GM23338 (cell line): ENCODE data around the gene DUSP15.

ENCODE experiments used
- CREB1 ChIP-seq: fragments of 250-450 bp; sonication (Bioruptor Pico); IDR thresholded peaks from 2 replicates; pipeline ENCODE4 v1.5.0; 2020; ENCODE audit warnings: low read depth, mild to moderate bottlenecking, moderate library complexity
- EZH2 ChIP-seq: fragments of 200-600 bp; sonication (generic); IDR thresholded peaks from one replicate; pipeline ENCODE4 v1.8.0; 2017; ENCODE audit warnings: antibody characterized with exemption, mild to moderate bottlenecking, low read depth; ENCODE audit not compliant: unreplicated experiment
- EZH2phosphoT487 ChIP-seq: fragments of 200-600 bp; sonication (generic); IDR thresholded peaks from one replicate; pipeline ENCODE4 v1.8.1; 2018; ENCODE audit warnings: antibody characterized with exemption; ENCODE audit not compliant: unreplicated experiment
- JUNB ChIP-seq: IDR thresholded peaks from one replicate; pipeline ENCODE4 v1.6.1; 2016; ENCODE audit warnings: antibody characterized with exemption; ENCODE audit not compliant: unreplicated experiment
- NANOG ChIP-seq: IDR thresholded peaks from 2 replicates; pipeline ENCODE4 v1.6.1; 2016; ENCODE audit warnings: antibody characterized with exemption, borderline replicate concordance
- POLR2AphosphoS5 ChIP-seq: IDR thresholded peaks from 2 replicates; pipeline ENCODE4 v1.6.1; 2016; ENCODE audit warnings: antibody characterized with exemption, low read depth
- STAT1 ChIP-seq: IDR thresholded peaks from one replicate; pipeline ENCODE4 v1.6.1; 2016; ENCODE audit warnings: antibody characterized with exemption; ENCODE audit not compliant: unreplicated experiment
- ZNF114 ChIP-seq: fragments of 250-450 bp; sonication (Bioruptor Pico); IDR thresholded peaks from 2 replicates; pipeline ENCODE4 v1.5.0; 2020; ENCODE audit warnings: mild to moderate bottlenecking, moderate library complexity
- ZNF331 ChIP-seq: fragments of 250-450 bp; sonication (Bioruptor Pico); IDR thresholded peaks from 2 replicates; pipeline ENCODE4 v1.5.0; 2020; ENCODE audit warnings: low read depth, mild to moderate bottlenecking, moderate library complexity
- TF ChIP-seq, protein P1 (sequence below), 2 experiments: fragments of 200-600 bp in 1 of 2; sonication (generic) in 1 of 2; conservative IDR thresholded peaks; 2 replicates each; pipeline versions ENCODE4 v1.5.1 to v1.6.1; 2016 to 2017; ENCODE audit warnings: antibody characterized with exemption in 2 of 2, low read depth in 2 of 2, mild to moderate bottlenecking in 2 of 2, moderate library complexity in 1 of 2
- TF ChIP-seq, protein P2 (sequence below): IDR thresholded peaks from one replicate; pipeline ENCODE4 v1.6.1; 2018; ENCODE audit warnings: antibody characterized with exemption; ENCODE audit not compliant: unreplicated experiment
- TF ChIP-seq, protein P3 (sequence below): IDR thresholded peaks from 2 replicates; pipeline ENCODE4 v1.6.1; 2016; ENCODE audit warnings: antibody characterized with exemption
- TF ChIP-seq, protein P4 (sequence below): fragments of 250-450 bp; sonication (Bioruptor Pico); IDR thresholded peaks from 2 replicates; pipeline ENCODE4 v1.5.0; 2020; ENCODE audit warnings: mild to moderate bottlenecking, moderate library complexity

DNA sequence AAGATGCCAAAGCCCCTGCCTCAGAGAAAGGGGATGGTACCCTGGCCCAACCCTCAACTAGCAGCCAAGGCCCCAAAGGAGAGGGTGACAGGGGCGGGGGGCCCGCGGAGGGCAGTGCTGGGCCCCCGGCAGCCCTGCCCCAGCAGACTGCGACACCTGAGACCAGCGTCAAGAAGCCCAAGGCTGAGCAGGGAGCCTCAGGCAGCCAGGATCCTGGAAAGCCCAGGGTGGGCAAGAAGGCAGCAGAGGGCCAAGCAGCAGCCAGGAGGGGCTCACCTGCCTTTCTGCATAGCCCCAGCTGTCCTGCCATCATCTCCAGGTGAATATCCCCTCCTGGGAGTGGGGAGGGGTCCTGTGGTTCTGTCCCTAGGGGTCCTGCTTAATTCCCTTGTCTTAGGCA is 50.1 kb downstream of the DUSP15 start:
- TF ChIP-seq, protein P1, sequence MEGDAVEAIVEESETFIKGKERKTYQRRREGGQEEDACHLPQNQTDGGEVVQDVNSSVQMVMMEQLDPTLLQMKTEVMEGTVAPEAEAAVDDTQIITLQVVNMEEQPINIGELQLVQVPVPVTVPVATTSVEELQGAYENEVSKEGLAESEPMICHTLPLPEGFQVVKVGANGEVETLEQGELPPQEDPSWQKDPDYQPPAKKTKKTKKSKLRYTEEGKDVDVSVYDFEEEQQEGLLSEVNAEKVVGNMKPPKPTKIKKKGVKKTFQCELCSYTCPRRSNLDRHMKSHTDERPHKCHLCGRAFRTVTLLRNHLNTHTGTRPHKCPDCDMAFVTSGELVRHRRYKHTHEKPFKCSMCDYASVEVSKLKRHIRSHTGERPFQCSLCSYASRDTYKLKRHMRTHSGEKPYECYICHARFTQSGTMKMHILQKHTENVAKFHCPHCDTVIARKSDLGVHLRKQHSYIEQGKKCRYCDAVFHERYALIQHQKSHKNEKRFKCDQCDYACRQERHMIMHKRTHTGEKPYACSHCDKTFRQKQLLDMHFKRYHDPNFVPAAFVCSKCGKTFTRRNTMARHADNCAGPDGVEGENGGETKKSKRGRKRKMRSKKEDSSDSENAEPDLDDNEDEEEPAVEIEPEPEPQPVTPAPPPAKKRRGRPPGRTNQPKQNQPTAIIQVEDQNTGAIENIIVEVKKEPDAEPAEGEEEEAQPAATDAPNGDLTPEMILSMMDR (conservative IDR thresholded peaks at IDR 0.05; ENCODE audit: low read depth in 2 of 2), result no peak
- TF ChIP-seq CREB1 (CRISPR knock-in tag) (no peak), JUNB (no peak), ZNF331 (no peak), POLR2AphosphoS5 (no peak), EZH2 (no peak), EZH2phosphoT487 (no peak), ZNF114 (CRISPR knock-in tag) (no peak), STAT1 (no peak), NANOG (no peak)
- TF ChIP-seq, protein P2, sequence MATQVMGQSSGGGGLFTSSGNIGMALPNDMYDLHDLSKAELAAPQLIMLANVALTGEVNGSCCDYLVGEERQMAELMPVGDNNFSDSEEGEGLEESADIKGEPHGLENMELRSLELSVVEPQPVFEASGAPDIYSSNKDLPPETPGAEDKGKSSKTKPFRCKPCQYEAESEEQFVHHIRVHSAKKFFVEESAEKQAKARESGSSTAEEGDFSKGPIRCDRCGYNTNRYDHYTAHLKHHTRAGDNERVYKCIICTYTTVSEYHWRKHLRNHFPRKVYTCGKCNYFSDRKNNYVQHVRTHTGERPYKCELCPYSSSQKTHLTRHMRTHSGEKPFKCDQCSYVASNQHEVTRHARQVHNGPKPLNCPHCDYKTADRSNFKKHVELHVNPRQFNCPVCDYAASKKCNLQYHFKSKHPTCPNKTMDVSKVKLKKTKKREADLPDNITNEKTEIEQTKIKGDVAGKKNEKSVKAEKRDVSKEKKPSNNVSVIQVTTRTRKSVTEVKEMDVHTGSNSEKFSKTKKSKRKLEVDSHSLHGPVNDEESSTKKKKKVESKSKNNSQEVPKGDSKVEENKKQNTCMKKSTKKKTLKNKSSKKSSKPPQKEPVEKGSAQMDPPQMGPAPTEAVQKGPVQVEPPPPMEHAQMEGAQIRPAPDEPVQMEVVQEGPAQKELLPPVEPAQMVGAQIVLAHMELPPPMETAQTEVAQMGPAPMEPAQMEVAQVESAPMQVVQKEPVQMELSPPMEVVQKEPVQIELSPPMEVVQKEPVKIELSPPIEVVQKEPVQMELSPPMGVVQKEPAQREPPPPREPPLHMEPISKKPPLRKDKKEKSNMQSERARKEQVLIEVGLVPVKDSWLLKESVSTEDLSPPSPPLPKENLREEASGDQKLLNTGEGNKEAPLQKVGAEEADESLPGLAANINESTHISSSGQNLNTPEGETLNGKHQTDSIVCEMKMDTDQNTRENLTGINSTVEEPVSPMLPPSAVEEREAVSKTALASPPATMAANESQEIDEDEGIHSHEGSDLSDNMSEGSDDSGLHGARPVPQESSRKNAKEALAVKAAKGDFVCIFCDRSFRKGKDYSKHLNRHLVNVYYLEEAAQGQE, result no peak
- TF ChIP-seq, protein P3, sequence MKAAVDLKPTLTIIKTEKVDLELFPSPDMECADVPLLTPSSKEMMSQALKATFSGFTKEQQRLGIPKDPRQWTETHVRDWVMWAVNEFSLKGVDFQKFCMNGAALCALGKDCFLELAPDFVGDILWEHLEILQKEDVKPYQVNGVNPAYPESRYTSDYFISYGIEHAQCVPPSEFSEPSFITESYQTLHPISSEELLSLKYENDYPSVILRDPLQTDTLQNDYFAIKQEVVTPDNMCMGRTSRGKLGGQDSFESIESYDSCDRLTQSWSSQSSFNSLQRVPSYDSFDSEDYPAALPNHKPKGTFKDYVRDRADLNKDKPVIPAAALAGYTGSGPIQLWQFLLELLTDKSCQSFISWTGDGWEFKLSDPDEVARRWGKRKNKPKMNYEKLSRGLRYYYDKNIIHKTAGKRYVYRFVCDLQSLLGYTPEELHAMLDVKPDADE, result no peak
- TF ChIP-seq, protein P4, sequence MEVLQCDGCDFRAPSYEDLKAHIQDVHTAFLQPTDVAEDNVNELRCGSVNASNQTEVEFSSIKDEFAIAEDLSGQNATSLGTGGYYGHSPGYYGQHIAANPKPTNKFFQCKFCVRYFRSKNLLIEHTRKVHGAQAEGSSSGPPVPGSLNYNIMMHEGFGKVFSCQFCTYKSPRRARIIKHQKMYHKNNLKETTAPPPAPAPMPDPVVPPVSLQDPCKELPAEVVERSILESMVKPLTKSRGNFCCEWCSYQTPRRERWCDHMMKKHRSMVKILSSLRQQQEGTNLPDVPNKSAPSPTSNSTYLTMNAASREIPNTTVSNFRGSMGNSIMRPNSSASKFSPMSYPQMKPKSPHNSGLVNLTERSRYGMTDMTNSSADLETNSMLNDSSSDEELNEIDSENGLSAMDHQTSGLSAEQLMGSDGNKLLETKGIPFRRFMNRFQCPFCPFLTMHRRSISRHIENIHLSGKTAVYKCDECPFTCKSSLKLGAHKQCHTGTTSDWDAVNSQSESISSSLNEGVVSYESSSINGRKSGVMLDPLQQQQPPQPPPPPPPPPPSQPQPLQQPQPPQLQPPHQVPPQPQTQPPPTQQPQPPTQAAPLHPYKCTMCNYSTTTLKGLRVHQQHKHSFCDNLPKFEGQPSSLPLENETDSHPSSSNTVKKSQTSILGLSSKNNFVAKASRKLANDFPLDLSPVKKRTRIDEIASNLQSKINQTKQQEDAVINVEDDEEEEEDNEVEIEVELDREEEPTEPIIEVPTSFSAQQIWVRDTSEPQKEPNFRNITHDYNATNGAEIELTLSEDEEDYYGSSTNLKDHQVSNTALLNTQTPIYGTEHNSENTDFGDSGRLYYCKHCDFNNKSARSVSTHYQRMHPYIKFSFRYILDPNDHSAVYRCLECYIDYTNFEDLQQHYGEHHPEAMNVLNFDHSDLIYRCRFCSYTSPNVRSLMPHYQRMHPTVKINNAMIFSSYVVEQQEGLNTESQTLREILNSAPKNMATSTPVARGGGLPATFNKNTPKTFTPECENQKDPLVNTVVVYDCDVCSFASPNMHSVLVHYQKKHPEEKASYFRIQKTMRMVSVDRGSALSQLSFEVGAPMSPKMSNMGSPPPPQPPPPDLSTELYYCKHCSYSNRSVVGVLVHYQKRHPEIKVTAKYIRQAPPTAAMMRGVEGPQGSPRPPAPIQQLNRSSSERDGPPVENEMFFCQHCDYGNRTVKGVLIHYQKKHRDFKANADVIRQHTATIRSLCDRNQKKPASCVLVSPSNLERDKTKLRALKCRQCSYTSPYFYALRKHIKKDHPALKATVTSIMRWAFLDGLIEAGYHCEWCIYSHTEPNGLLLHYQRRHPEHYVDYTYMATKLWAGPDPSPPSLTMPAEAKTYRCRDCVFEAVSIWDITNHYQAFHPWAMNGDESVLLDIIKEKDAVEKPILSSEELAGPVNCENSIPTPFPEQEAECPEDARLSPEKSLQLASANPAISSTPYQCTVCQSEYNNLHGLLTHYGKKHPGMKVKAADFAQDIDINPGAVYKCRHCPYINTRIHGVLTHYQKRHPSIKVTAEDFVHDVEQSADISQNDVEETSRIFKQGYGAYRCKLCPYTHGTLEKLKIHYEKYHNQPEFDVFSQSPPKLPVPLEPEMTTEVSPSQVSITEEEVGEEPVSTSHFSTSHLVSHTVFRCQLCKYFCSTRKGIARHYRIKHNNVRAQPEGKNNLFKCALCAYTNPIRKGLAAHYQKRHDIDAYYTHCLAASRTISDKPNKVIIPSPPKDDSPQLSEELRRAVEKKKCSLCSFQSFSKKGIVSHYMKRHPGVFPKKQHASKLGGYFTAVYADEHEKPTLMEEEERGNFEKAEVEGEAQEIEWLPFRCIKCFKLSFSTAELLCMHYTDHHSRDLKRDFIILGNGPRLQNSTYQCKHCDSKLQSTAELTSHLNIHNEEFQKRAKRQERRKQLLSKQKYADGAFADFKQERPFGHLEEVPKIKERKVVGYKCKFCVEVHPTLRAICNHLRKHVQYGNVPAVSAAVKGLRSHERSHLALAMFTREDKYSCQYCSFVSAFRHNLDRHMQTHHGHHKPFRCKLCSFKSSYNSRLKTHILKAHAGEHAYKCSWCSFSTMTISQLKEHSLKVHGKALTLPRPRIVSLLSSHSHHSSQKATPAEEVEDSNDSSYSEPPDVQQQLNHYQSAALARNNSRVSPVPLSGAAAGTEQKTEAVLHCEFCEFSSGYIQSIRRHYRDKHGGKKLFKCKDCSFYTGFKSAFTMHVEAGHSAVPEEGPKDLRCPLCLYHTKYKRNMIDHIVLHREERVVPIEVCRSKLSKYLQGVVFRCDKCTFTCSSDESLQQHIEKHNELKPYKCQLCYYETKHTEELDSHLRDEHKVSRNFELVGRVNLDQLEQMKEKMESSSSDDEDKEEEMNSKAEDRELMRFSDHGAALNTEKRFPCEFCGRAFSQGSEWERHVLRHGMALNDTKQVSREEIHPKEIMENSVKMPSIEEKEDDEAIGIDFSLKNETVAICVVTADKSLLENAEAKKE, result no peak
